GM21619 (cell line): Measurements from ENCODE around the gene LRRC40.
A peak's percentile ranks its signal among the peaks of the same experiment; 100 is the strongest.
"Not testable (repeated sequence)": the region's sequence is repeated elsewhere in the genome, so short reads cannot be mapped to it uniquely, and the experiment has no call there.

ENCODE experiments used
- ATAC-seq: cut with Tn5 transposase; IDR thresholded peaks from one replicate; pipeline ENCODE4 v1.9.1; 2021; ENCODE audit not compliant: unreplicated experiment

Gene LRRC40

GRCh38 chr1:70205434-70206118 is at the start of gene LRRC40:
LRRC40 (minus strand) TSS chr1:70205579; CDS start chr1:70205540, 39 bp downstream.
- ATAC-seq: peak; percentile 83

GRCh38 chr1:70248729-70249128 is 43.4 kb upstream of the LRRC40 start:
- ATAC-seq: no peak

GRCh38 chr1:70247768-70248167 is 42.4 kb upstream of the LRRC40 start:
- no peak for ATAC-seq

GRCh38 chr1:70247122-70247521 is 41.7 kb upstream of the LRRC40 start:
- ATAC-seq: no peak

- ATAC-seq: no peak
Observed at GRCh38 chr1:70239940-70240339, 34.6 kb upstream of the LRRC40 start.

GRCh38 chr1:70234733-70235132 is 29.4 kb upstream of the LRRC40 start:
- ATAC-seq: no peak

GRCh38 chr1:70231475-70231874 is 26.1 kb upstream of the LRRC40 start:
- ATAC-seq: no peak

GRCh38 chr1:70228670-70229069 is 23.3 kb upstream of the LRRC40 start:
- no peak for ATAC-seq

- peak; percentile 56 for ATAC-seq
Observed at GRCh38 chr1:70227439-70227838, 22.1 kb upstream of the LRRC40 start.

- ATAC-seq: no peak
Observed at GRCh38 chr1:70224954-70225353, 19.6 kb upstream of the LRRC40 start.

- no peak for ATAC-seq
Observed at GRCh38 chr1:70222716-70223235, 17.4 kb upstream of the LRRC40 start.

- ATAC-seq: peak; percentile 94
Observed at GRCh38 chr1:70221238-70222121, 16.1 kb upstream of the LRRC40 start, which contains the start of gene SRSF11. SRSF11 (plus strand) TSS chr1:70221380; CDS start chr1:70221637, 257 bp downstream.

- ATAC-seq: peak; percentile 5
Observed at GRCh38 chr1:70220517-70221237, 15.3 kb upstream of the LRRC40 start.

GRCh38 chr1:70220015-70220414 is 14.6 kb upstream of the LRRC40 start:
- ATAC-seq: no peak

- no peak for ATAC-seq
Observed at GRCh38 chr1:70211541-70211940, 6.2 kb upstream of the LRRC40 start.

- ATAC-seq: no peak
Observed at GRCh38 chr1:70210820-70211219, 5.4 kb upstream of the LRRC40 start.

GRCh38 chr1:70208292-70208691 is 2.9 kb upstream of the LRRC40 start:
- ATAC-seq: no peak

- ATAC-seq: no peak
Observed at GRCh38 chr1:70207492-70207891, 2.1 kb upstream of the LRRC40 start.

- not testable (repeated sequence) for ATAC-seq
Observed at GRCh38 chr1:70206833-70207232, 1.5 kb upstream of the LRRC40 start.

- ATAC-seq: peak; percentile 32
Observed at GRCh38 chr1:70205071-70205433, 327 bp downstream of the LRRC40 start.

GRCh38 chr1:70204600-70204999 is 779 bp downstream of the LRRC40 start:
- ATAC-seq: no peak
